ENCODE data around the gene HIPK4. TPM values are rescaled to one million over a fixed set of nuclear protein-coding genes. Genes with fewer than 3 reads are reported as not detected.
A peak's percentile ranks its signal among the peaks of the same experiment; 100 is the strongest.

Gene HIPK4
- total and polyA plus RNA-seq, 9 of the 15 experiments (the other 6 are each of a cell fraction or from before 2014, with no cell fraction given), result 0.06 to 0.09 TPM; not detected in 7

- TF ChIP-seq ATF3 (IDR thresholded peaks at IDR 0.05) (peak; percentile 91), ATF3 (CRISPR knock-in tag; conservative IDR thresholded peaks at IDR 0.05) (peak; percentile 94; the same call in 1 of the 2 replicates), TBP (optimal IDR thresholded peaks at IDR 0.05; ENCODE audit: low read depth, low read length) (peak; percentile 97), SP2 (IDR thresholded peaks at IDR 0.05; ENCODE audit: extremely low read depth, low read depth, low read length, poor library complexity, severe bottlenecking) (no peak), ZNF707 (CRISPR knock-in tag; conservative IDR thresholded peaks at IDR 0.05) (no peak), ZBTB9 (CRISPR knock-in tag; IDR thresholded peaks at IDR 0.05) (no peak; the same call in 1 of the 2 replicates), BCLAF1 (IDR thresholded peaks at IDR 0.05; ENCODE audit: borderline replicate concordance in 1 of 2, control insufficient read depth in 1 of 2, low read depth in 2 of 2, low read length in 1 of 2) (0 out of 4 replicates have a peak, but pooled peaks of 1 of the 2 experiments have one; percentile 13), NFE2L1 (tag; IDR thresholded peaks at IDR 0.05; ENCODE audit: borderline replicate concordance, low read depth) (no peak), ZNF695 (CRISPR knock-in tag; IDR thresholded peaks at IDR 0.05) (no peak), CEBPG (CRISPR knock-in tag; IDR thresholded peaks at IDR 0.05) (no peak), CEBPG (tag; conservative IDR thresholded peaks at IDR 0.05 in 1 of 2, IDR thresholded peaks at IDR 0.05 in 1 of 2) (no peak), NFYB (IDR thresholded peaks at IDR 0.05; ENCODE audit: extremely low read depth, insufficient read length) (peak; percentile 99), SMAD3 (CRISPR knock-in tag; conservative IDR thresholded peaks at IDR 0.05) (no peak), COPS2 (conservative IDR thresholded peaks at IDR 0.05) (no peak), BACH1 (tag; IDR thresholded peaks at IDR 0.05) (no peak), NCOR1 (IDR thresholded peaks at IDR 0.05) (peak; percentile 45), ZFPM2 (CRISPR knock-in tag; IDR thresholded peaks at IDR 0.05) (no peak), POLR2G (IDR thresholded peaks at IDR 0.05; ENCODE audit: low read depth, low read length) (peak; percentile 100), E2F3 (CRISPR knock-in tag; IDR thresholded peaks at IDR 0.05) (peak; percentile 63; the same call in 1 of the 2 replicates), RBM15 (IDR thresholded peaks at IDR 0.05; ENCODE audit: insufficient read depth, low read length) (no peak)
Observed at GRCh38 chr19:40425450-40426287, 35.7 kb upstream of the HIPK4 start, which contains the start of gene SERTAD1 (continued).

Measured in K562 (cell line).